Suprapubic skin (tissue), 4 donors: ENCODE results near the gene JAKMIP1. TPM values are rescaled to one million over a fixed set of nuclear protein-coding genes. Genes with fewer than 3 reads are reported as not detected.

ENCODE experiments used
- DNase-seq, 2 donors: peaks; one replicate each; pipeline ENCODE4 v3.0.0-alpha.2; 2019; ENCODE audit warnings: low spot score in 2 of 2
- H3K27ac ChIP-seq: fragments of 200-600 bp; sonication (generic); one replicate; pipeline ENCODE4 v1.5.1; 2019
- H3K27me3 ChIP-seq: fragments of 200-600 bp; sonication (generic); one replicate; pipeline ENCODE4 v1.5.1; 2019
- H3K36me3 ChIP-seq: fragments of 200-600 bp; sonication (generic); one replicate; pipeline ENCODE4 v1.5.1; 2019
- H3K4me1 ChIP-seq: fragments of 200-600 bp; sonication (generic); one replicate; pipeline ENCODE4 v1.5.1; 2019
- H3K4me3 ChIP-seq: fragments of 200-600 bp; sonication (generic); one replicate; pipeline ENCODE4 v1.5.1; 2019; ENCODE audit warnings: mild to moderate bottlenecking
- H3K9me3 ChIP-seq: fragments of 200-600 bp; sonication (generic); one replicate; pipeline ENCODE4 v1.5.1; 2019
- CTCF ChIP-seq, 2 donors: fragments of 200-600 bp in 1 of 2; fragments of 450-650 bp in 1 of 2; sonication (generic) in 1 of 2; IDR thresholded peaks; one replicate each; pipeline ENCODE4 v1.5.1; 2016 to 2019; ENCODE audit warnings: antibody characterized with exemption in 2 of 2, mild to moderate bottlenecking in 1 of 2, moderate library complexity in 1 of 2
- EP300 ChIP-seq: sonication (generic); formaldehyde crosslinking; IDR thresholded peaks from one replicate; pipeline ENCODE4 v1.6.1; 2017; ENCODE audit warnings: antibody characterized with exemption
- POLR2A ChIP-seq, 2 donors: fragments of 450-650 bp; IDR thresholded peaks; one replicate each; pipeline ENCODE4 v1.6.1; 2017; ENCODE audit warnings: antibody characterized with exemption in 2 of 2, mild to moderate bottlenecking in 2 of 2, moderate library complexity in 2 of 2
- POLR2AphosphoS5 ChIP-seq, 3 donors: sonication (generic); formaldehyde crosslinking; IDR thresholded peaks; one replicate each; pipeline ENCODE4 v1.6.1; 2017; ENCODE audit warnings: antibody characterized with exemption in 3 of 3
- WGBS: methylation state at CpG from one replicate; pipeline ENCODE4 v1.1.5; 2018; 5-methylcytosine and 5-hydroxymethylcytosine counted together
- total RNA-seq, 4 donors: library from RNA; depleted of rRNA; stranded (reverse); fragments of >200 nt; gene quantifications; one replicate each; pipeline ENCODE4 v1.1.0, GENCODE V29; 2016

JAKMIP1 gene
- total RNA-seq, 4 donors from 2014 or later, result 0.24 TPM; not detected in 3

GRCh38 chr4:5979981-5980380, 220.4 kb downstream of the JAKMIP1 start:
- no peak overlapping the region for H3K27ac ChIP-seq
- peaks cover 49% of the 10 kb centered on the region for H3K27me3 ChIP-seq
- no peaks in the 10 kb centered on the region for H3K36me3 ChIP-seq
- TF ChIP-seq POLR2AphosphoS5 (IDR thresholded peaks at IDR 0.05) (no peak), EP300 (no peak), POLR2A (IDR thresholded peaks at IDR 0.05) (no peak), CTCF (IDR thresholded peaks at IDR 0.05) (peak in 1 of 2 donors; percentile 6)
- no peaks in the 10 kb centered on the region for H3K4me1 ChIP-seq
- peak in 1 of 2 donors; percentile 65 for DNase-seq
- 16% methylated on average over 11 of the region's 11 CpGs for WGBS
- H3K9me3 ChIP-seq, result no peaks in the 10 kb centered on the region
- no peak overlapping the region for H3K4me3 ChIP-seq

GRCh38 chr4:5976921-5977320, 223.4 kb downstream of the JAKMIP1 start:
- WGBS, result 69% methylated on average over 9 of the region's 9 CpGs
- Histone ChIP-seq H3K4me1 (no peaks in the 10 kb centered on the region), H3K36me3 (no peaks in the 10 kb centered on the region), H3K27me3 (peaks cover 71% of the 10 kb centered on the region), H3K27ac (no peak overlapping the region), H3K9me3 (no peaks in the 10 kb centered on the region), H3K4me3 (no peak overlapping the region)
- peak in 1 of 2 donors; percentile 47 for DNase-seq
- TF ChIP-seq EP300 (no peak), POLR2AphosphoS5 (IDR thresholded peaks at IDR 0.05) (no peak), POLR2A (IDR thresholded peaks at IDR 0.05) (no peak), CTCF (IDR thresholded peaks at IDR 0.05) (no peak)

GRCh38 chr4:5976431-5976830, 223.9 kb downstream of the JAKMIP1 start:
- Histone ChIP-seq H3K4me1 (no peaks in the 10 kb centered on the region), H3K27me3 (peaks cover 67% of the 10 kb centered on the region), H3K27ac (no peak overlapping the region), H3K9me3 (no peaks in the 10 kb centered on the region), H3K36me3 (no peaks in the 10 kb centered on the region), H3K4me3 (no peak overlapping the region)
- TF ChIP-seq POLR2AphosphoS5 (IDR thresholded peaks at IDR 0.05) (no peak), POLR2A (IDR thresholded peaks at IDR 0.05) (no peak), CTCF (IDR thresholded peaks at IDR 0.05) (no peak), EP300 (no peak)
- peak in 1 of 2 donors; percentile 45 for DNase-seq
- 74% methylated on average over 6 of the region's 6 CpGs for WGBS

Other genes starting within 250 kb of the JAKMIP1 start
- gene C4orf50, start 182.1 kb downstream of the JAKMIP1 start, total RNA-seq, result not detected
- 100 to 1,000 TPM in 1 of 4 donors, 10 to 100 TPM in 3; 31.5 to 124 (median 34.8) TPM for gene WFS1, start 69.3 kb upstream of the JAKMIP1 start, total RNA-seq